Stomach (tissue), 4 donors: Measurements from ENCODE around the gene GPR89B.
"Not testable (repeated sequence)": the region's sequence is repeated elsewhere in the genome, so short reads cannot be mapped to it uniquely, and the experiment has no call there.

Source experiments
- CTCF ChIP-seq, 7 experiments: fragments of 450-650 bp in 4 of 7; fragments of 200-600 bp in 3 of 7; sonication (generic) in 3 of 7; IDR thresholded peaks; one replicate each; pipeline ENCODE4 v1.5.1; 2016 to 2019; ENCODE audit warnings: antibody characterized with exemption in 7 of 7, control low read depth in 2 of 7, mild to moderate bottlenecking in 1 of 7
- POLR2A ChIP-seq, 4 donors: fragments of 450-650 bp; IDR thresholded peaks; one replicate each; pipeline ENCODE4 v1.6.1; 2016; ENCODE audit warnings: antibody characterized with exemption in 4 of 4, control low read depth in 2 of 4, mild to moderate bottlenecking in 1 of 4, moderate library complexity in 1 of 4
- POLR2AphosphoS5 ChIP-seq, 3 donors: sonication (generic); formaldehyde crosslinking; IDR thresholded peaks; one replicate each; pipeline ENCODE4 v1.6.1; 2016; ENCODE audit warnings: antibody characterized with exemption in 3 of 3

GRCh38 chr1:148014289-148015200 lies 86.3 kb downstream of the GPR89B start:
- not testable (repeated sequence) for TF ChIP-seq CTCF, POLR2A, POLR2AphosphoS5 (IDR thresholded peaks at IDR 0.05)
